GM21526 (cell line): ENCODE data around the gene CCDC112.

Experiments
- ATAC-seq: cut with Tn5 transposase; IDR thresholded peaks from one replicate; pipeline ENCODE4 v1.9.1; 2021; ENCODE audit warnings: moderate library complexity; ENCODE audit not compliant: unreplicated experiment, low FRiP score

The CCDC112 gene

DNA sequence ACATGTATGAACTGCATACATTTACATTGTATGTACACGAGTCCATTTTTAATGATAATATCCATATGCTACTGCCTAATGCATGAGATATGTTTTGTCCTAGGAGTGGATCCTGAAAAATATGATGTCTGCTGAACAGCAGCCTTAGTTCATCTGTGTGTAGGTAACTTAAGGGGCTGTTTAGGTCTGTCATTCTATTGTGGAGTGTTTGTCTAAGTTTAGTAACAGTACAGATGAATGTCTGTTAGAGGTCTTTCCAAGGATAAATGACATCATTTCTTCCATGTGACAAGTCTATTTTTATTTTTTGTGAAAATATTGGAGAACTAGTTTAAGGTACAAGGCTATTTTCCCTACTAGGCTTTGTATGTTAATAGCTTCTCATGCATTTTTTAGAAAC lies 22.6 kb upstream of the CCDC112 start:
- no peak for ATAC-seq

GRCh38 chr5:115317736-115318135 lies 21.3 kb upstream of the CCDC112 start:
- no peak for ATAC-seq

DNA sequence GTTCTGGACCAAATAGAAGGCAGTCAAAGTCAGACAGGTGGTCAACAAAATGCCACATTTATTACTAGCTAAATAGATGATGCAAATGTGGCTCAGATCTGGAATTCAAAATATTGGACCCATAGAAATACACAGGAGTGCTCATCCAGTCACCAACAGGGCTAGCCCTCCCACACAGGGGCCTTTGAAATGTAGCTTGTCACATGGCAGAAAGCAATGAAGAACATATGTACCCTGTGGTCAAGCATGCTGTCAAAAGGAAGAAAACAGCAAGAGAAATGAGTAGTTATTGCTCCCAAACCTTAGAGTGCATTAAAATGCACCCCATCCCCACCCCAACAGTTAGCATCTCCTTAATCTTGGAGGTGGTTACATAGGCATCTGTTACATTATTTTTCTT lies 20.9 kb upstream of the CCDC112 start:
- no peak for ATAC-seq

GRCh38 chr5:115313632-115314031 lies 17.2 kb upstream of the CCDC112 start:
- ATAC-seq, result no peak

DNA sequence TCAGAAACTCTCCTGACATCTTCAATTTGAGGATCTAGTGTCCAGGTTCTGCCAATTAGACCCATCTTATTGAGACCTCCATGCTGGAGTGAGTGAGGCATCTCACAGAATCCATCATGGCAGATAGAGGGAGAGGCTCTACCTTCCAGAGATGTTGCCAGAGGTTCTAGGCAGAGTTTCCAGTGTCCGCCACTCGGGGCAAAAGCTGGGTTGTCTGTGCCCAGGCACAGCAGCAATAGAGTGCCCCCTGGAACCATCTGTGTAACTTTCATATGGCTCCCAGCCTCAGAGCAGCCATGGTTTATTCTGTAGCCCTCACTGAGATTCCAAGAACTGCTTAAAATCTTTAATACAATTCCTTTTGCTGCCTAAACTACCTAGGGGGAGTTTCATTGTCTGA lies 16.6 kb upstream of the CCDC112 start:
- no peak for ATAC-seq

DNA sequence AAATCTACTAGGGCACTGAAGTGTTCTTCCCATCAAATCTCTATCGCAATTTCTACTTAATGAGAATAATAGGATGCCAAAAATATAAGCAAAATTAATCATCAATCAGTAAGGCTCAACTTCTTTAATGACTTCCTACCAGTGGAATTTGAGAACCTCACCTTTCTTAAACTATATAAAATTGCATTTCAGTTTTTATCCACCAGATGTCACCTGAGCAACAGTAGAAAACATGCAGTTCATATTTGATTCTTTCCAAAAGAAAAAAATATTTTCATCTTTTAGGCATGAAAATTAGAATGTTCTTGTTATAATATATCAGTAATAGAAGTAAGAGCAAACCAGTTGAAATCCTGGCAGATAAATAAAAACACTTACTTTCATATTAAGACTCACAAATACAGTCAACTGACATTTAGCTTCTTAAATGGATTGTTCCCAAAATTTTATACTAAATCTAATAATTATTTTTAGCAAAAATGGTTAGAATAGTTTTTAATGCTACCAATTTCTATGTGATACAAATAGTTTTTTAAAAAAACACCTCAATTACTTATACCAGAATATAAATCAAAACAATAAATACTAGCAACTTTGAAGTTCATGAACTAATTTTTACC lies 13.4 kb upstream of the CCDC112 start:
- no peak for ATAC-seq

DNA sequence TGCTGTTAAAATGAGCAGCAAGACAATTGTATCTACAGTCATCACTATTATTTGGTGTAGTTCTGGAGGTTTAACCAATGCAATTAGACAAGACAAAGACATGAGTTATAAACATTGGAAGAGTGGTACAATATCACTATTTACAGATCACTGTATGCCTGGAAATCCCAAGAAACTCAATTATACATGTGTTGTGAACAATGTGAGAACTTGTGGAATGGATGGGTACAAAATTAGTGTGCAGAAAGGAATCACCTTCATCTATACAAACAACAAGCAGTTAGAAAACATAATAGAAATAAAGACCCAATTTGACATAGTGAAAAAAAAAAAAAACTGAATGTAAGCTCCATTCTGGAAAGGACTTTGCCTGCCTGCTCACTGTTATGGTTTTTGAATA lies 12.4 kb upstream of the CCDC112 start:
- no peak for ATAC-seq

GRCh38 chr5:115306011-115306536 lies 9.6 kb upstream of the CCDC112 start:
- ATAC-seq, result no peak

DNA sequence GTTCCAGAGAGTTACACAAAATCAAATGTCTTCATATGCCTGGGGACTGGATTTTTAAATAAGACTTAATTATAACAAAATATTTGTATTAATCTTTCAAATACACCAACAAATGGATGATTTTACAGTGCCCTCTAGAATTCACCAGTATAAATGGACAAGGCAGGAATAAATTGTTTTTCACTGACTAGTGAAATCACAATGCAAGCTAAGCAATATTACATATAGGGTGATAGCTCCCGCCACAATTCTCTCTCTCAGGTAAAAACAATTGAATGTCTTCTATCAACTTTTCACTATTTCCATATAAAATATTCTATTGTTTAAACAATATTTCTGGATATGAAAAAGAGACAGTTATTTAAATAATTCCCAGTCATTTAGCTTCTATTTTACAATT lies 8.0 kb upstream of the CCDC112 start:
- ATAC-seq, result no peak

- ATAC-seq, result no peak
Observed at GRCh38 chr5:115298811-115299210, 2.4 kb upstream of the CCDC112 start.

DNA sequence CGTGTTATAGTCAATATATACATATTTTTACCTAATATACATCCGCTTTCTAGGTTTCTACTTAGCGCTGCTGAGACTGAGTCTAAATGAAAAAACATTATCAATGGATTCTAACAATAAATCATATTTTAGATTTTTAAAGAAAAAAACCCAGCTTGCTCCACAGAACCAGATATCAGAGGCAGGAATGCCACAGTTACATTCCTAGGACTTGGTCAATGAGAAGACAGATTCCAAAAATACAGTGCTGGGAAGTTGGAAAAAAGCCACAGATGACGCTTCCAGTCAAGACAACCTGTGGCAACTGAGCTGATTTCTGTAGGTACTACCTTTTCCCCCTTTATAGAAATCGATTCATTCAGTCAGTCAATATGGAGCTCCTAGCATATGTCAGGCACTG lies 577 bp upstream of the CCDC112 start:
- no peak for ATAC-seq

DNA sequence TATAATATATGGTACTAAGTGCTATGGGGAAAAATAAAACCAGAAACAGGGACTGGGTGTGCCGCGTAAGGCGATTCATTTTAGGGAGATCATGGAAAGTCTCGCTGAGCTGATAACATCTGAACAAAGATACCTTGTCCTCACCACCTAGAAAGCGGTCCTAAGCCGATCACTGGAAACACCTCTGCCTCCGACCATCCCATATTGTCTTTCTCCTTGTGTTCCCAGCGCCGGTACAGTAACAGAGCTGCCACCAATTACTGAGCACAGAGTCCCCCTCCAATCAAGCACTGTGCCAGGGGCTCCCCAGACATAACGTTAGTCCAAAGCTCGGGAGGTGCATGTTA lies 704 bp downstream of the CCDC112 start:
- peak; percentile 39 for ATAC-seq

DNA sequence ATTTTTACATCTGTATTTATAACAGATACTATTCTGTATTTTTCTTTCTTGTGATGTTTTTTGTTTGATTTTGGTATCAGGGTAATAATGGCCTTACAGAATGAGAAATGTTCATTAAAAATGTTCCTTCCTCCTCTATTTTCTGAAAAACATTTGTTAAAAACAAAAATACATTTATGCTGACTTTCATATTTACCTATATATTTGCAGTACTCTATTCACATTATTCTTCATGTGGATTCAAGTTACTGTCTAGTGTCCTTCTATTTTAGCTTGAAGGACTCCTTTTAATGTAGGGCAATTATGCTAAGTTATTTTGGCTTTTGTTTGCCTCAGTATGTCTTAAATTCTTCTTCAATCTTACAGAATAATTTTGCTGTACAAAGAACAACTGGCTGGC lies 5.1 kb downstream of the CCDC112 start:
- no peak for ATAC-seq

DNA sequence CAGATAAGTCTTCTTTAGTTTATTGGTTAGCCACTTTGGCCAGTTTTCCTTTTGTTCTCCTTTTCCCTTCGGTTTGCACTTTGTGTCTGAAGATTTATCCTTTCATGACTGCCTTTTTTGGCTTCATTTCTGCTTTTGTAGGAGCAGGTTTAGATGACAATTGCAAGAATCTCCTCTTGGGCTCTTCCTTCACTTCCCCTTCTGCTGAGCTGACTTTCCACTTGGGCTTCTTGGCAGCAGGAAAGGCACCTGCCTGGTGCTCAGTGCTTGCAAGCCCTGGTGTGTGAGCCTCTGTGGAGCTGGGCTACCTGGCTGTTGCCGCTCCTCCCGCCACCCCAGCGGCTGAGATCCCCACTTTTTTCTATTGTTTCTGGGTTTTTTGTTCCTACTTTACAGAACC lies 7.3 kb downstream of the CCDC112 start:
- ATAC-seq, result no peak

GRCh38 chr5:115284021-115284420 lies 12.4 kb downstream of the CCDC112 start:
- no peak for ATAC-seq

- ATAC-seq, result no peak
Observed at GRCh38 chr5:115282131-115282530, 14.3 kb downstream of the CCDC112 start.

DNA sequence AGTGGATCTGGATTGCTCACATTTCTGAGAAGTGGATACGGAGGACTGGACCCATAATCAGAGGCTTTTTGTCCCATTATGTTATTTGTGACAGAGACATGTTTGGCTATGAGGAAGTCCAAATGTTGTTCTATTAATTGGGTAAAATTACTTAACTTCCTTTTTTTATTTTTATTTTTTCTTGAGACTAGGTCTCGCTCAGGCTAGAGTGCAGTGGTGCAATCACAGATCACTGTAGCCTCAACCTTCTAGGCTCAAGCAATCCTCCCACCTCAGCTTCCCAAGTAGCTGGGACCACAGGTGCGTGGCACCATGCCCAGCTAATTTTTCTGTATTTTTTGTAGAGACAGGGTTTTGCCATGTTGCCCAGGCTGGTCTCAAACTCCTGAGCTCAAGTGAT lies 21.9 kb downstream of the CCDC112 start:
- no peak for ATAC-seq

GRCh38 chr5:115272297-115272958 lies 24.0 kb downstream of the CCDC112 start:
- no peak for ATAC-seq

DNA sequence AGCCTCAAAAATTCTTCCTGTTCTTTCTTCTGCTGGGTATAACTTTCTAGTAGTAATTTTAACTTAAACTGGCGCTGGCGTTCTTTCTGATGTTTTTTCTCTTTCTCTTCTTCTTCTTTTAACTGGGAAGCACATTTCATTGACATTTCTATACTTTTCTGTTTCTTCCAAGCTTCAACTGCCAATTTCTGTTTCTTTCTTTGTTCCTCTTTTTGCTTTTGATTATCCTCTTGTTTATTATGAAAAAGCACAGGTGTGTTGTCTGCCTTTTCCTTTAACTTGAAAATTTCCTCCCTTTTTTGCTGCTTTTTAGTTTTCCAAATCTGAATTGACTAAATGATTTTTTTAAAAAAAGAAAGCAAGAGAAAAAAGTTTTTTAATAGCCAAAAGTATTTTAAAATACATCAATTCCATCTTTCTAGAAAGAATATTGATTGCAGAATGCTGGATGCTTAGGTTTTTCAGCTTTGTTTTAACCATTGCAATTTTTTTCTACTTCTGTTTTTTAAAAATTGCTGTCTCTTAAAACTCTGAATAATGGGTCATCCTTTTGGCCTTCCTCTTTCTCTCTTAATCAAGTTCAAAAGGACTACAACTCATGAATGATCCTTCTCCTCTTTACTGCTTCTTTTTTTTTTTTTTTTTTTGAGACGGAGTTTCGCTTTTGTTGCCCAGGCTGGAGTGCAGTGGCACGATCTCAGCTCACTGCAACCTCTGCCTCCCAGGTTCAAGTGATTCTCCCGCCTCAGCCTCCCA lies 25.0 kb downstream of the CCDC112 start:
- no peak for ATAC-seq

DNA sequence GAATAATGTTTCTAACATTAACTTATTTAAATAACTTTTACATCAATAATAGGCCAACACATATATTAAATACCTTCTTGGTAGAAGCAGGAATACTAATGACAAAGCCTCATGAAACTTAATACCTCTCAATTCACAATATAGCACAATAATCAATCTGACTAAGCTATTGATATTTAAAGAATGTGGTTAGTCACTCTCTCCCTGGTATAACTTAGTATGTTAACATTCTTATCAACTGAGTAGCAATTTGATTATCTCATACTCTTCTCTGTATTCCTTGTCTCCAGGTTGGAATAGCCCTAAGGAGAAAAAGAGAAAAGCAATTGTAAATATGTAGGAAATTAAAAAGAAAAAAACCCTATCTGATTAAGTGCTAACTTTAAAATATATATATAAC lies 28.8 kb downstream of the CCDC112 start:
- ATAC-seq, result no peak

DNA sequence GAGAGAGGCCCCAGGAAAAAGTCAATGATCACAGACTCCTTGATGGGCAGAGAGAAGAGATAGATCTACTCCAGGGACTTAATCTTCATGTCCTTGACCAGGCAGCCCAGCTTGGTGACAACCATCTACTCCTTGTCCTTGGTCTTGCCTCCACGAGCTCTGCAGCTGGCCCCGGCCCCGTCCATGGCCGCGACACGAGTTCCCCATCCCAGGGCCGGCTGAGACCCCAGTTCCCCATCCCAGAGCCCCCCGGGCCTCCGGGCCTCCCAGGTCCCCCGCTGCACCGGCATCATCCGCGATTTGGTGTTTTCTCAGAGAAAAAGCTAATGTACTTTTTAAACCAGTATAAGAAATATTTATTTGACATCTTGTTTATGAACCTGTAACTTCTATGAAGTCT lies 31.2 kb downstream of the CCDC112 start:
- ATAC-seq, result no peak

- ATAC-seq, result no peak
Observed at GRCh38 chr5:115264786-115265185, 31.7 kb downstream of the CCDC112 start.
